WERI-Rb-1 (cell line): Measurements from ENCODE around the gene CYB5D1.

Source experiments
- DNase-seq: peaks from one replicate; pipeline ENCODE4 v3.0.0-alpha.2; 2020
- H3K27ac ChIP-seq: fragments of 250-450 bp; sonication (Bioruptor Pico); 2 replicates; pipeline ENCODE4 v1.5.1; 2020; ENCODE audit warnings: mild to moderate bottlenecking, moderate library complexity
- H3K27me3 ChIP-seq: fragments of 250-450 bp; sonication (Bioruptor Pico); 2 replicates; pipeline ENCODE4 v1.5.1; 2021; ENCODE audit warnings: mild to moderate bottlenecking, low read depth, moderate library complexity; ENCODE audit not compliant: insufficient read depth, severe bottlenecking
- H3K36me3 ChIP-seq: fragments of 250-450 bp; sonication (Bioruptor Pico); 2 replicates; pipeline ENCODE4 v1.5.1; 2020; ENCODE audit warnings: mild to moderate bottlenecking, moderate library complexity
- H3K4me3 ChIP-seq: 2 replicates; pipeline ENCODE4 v1.5.1; 2011; ENCODE audit warnings: low read depth, mild to moderate bottlenecking, control low read depth, low read length
- H3K9me3 ChIP-seq: fragments of 250-450 bp; sonication (Bioruptor Pico); 2 replicates; pipeline ENCODE4 v1.5.1; 2021; ENCODE audit warnings: mild to moderate bottlenecking, moderate library complexity; ENCODE audit not compliant: severe bottlenecking
- TF ChIP-seq, protein P1 (sequence below): IDR thresholded peaks from 2 replicates; pipeline ENCODE4 v1.5.1; 2011; ENCODE audit warnings: low read depth, mild to moderate bottlenecking, control low read depth, inconsistent platforms, low read length

Gene CYB5D1

DNA sequence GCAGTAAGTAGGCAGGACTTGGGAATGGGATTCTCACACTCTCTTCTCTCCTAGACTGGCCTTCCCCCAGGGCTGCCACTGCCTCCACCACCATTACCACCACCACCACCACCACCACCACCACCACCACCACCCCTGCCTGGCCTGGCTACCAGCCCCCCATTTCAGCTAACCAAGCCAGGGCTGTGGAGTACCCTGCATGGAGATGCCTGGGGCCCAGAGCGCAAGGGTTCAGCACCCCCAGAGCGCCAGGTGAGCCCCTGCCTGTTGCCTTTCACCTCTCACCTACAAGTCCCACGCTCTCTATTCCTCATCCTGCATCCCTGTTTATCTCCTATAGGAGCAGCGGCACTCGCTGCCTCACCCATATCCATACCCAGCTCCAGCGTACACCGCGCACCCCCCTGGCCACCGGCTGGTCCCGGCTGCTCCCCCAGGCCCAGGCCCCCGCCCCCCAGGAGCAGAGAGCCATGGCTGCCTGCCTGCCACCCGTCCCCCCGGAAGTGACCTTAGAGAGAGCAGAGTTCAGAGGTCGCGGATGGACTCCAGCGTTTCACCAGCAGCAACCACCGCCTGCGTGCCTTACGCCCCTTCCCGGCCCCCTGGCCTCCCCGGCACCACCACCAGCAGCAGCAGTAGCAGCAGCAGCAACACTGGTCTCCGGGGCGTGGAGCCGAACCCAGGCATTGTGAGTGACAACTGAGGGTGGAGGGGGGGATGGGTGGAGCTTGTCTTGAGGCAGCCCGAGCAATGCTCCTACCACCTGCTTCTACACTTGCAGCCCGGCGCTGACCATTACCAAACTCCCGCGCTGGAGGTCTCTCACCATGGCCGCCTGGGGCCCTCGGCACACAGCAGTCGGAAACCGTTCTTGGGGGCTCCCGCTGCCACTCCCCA, 10.8 kb upstream of the CYB5D1 start:
- TF ChIP-seq, protein P1, sequence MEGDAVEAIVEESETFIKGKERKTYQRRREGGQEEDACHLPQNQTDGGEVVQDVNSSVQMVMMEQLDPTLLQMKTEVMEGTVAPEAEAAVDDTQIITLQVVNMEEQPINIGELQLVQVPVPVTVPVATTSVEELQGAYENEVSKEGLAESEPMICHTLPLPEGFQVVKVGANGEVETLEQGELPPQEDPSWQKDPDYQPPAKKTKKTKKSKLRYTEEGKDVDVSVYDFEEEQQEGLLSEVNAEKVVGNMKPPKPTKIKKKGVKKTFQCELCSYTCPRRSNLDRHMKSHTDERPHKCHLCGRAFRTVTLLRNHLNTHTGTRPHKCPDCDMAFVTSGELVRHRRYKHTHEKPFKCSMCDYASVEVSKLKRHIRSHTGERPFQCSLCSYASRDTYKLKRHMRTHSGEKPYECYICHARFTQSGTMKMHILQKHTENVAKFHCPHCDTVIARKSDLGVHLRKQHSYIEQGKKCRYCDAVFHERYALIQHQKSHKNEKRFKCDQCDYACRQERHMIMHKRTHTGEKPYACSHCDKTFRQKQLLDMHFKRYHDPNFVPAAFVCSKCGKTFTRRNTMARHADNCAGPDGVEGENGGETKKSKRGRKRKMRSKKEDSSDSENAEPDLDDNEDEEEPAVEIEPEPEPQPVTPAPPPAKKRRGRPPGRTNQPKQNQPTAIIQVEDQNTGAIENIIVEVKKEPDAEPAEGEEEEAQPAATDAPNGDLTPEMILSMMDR: no peak
- H3K4me3 ChIP-seq: no peak overlapping the region
- no peaks in the 10 kb centered on the region for H3K27me3 ChIP-seq
- no peaks in the 10 kb centered on the region for H3K9me3 ChIP-seq
- H3K27ac ChIP-seq: no peak overlapping the region
- H3K36me3 ChIP-seq: peaks cover 46% of the 10 kb centered on the region
- DNase-seq: no peak

- Histone ChIP-seq H3K4me3 (no peak overlapping the region), H3K36me3 (peaks cover 57% of the 10 kb centered on the region), H3K27me3 (no peaks in the 10 kb centered on the region), H3K27ac (no peak overlapping the region), H3K9me3 (no peaks in the 10 kb centered on the region)
- DNase-seq: no peak
- TF ChIP-seq, protein P1: no peak
Observed at GRCh38 chr17:7848131-7848579, 9.6 kb upstream of the CYB5D1 start.

GRCh38 chr17:7848739-7849129, 9.1 kb upstream of the CYB5D1 start:
- Histone ChIP-seq H3K27ac (no peak overlapping the region), H3K27me3 (no peaks in the 10 kb centered on the region), H3K9me3 (no peaks in the 10 kb centered on the region), H3K36me3 (peaks cover 58% of the 10 kb centered on the region), H3K4me3 (no peak overlapping the region)
- DNase-seq: no peak
- TF ChIP-seq, protein P1: no peak

DNA sequence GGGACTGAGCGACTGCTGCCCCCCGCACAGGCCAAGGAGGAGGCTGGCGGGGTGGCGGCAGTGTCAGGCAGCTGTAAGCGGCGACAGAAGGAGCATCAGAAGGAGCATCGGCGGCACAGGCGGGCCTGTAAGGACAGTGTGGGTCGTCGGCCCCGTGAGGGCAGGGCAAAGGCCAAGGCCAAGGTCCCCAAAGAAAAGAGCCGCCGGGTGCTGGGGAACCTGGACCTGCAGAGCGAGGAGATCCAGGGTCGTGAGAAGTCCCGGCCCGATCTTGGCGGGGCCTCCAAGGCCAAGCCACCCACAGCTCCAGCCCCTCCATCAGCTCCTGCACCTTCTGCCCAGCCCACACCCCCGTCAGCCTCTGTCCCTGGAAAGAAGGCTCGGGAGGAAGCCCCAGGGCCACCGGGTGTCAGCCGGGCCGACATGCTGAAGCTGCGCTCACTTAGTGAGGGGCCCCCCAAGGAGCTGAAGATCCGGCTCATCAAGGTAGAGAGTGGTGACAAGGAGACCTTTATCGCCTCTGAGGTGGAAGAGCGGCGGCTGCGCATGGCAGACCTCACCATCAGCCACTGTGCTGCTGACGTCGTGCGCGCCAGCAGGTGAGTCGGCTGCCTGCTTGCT, 8.6 kb upstream of the CYB5D1 start:
- no peak for DNase-seq
- no peak overlapping the region for H3K27ac ChIP-seq
- H3K36me3 ChIP-seq: peaks cover 58% of the 10 kb centered on the region
- TF ChIP-seq, protein P1: no peak
- no peaks in the 10 kb centered on the region for H3K27me3 ChIP-seq
- no peaks in the 10 kb centered on the region for H3K9me3 ChIP-seq
- H3K4me3 ChIP-seq: no peak overlapping the region

GRCh38 chr17:7849751-7850504, 7.9 kb upstream of the CYB5D1 start:
- TF ChIP-seq, protein P1: no peak

More at GRCh38 chr17:7849751-7850504, 7.9 kb upstream of the CYB5D1 start:
- no peaks in the 10 kb centered on the region for H3K27me3 ChIP-seq
- H3K9me3 ChIP-seq: no peaks in the 10 kb centered on the region
- H3K4me3 ChIP-seq: no peak overlapping the region
- DNase-seq: no peak
- no peak overlapping the region for H3K27ac ChIP-seq
- peaks cover 58% of the 10 kb centered on the region for H3K36me3 ChIP-seq
